Measurements from ENCODE around the gene VWA2. TPM values are rescaled to one million over a fixed set of nuclear protein-coding genes. Genes with fewer than 3 reads are reported as not detected.

VWA2 gene
- total and polyA plus RNA-seq, 10 of the 15 experiments (the other 5 are each of a cell fraction or from before 2014, with no cell fraction given), result 0.03 TPM; not detected in 9

DNA sequence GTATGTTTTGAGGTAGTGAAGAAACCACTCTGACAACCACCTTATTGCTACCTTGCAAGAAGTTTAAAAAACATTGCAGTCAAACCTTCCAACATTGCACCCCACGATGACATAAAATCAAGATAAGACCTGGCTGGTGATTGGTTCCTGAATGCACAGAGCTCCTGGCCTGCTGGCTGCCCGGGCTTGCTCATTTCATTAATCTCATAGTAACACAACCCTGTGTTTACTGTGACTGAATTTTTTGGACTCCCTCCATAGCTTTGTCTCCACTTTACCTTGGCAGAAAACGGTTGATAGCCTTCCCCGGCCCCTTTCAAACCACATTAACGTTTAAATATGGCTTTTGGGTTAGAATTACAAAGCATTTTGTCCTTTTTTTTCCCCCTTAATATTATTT is 27.5 kb downstream of the VWA2 start:
- ChIA-PET POLR2A (no interaction called here), SMC1A (ENCODE audit: uncharacterized antibody, unreplicated experiment) (no interaction called here), CTCF (interaction anchor here (2.6 kb wide), 1 partner anchor 37 kb away, joined by 14 read pairs; no protein-coding TSS in a partner anchor), RAD21 (ENCODE audit: unreplicated experiment) (no interaction called here)
- no peaks in the 10 kb centered on the region; a peak in 2 of 4 replicates for H3K27me3 ChIP-seq (replicated peaks in 1 of 2; ENCODE audit: control insufficient read depth in 2 of 2, insufficient read depth in 2 of 2, low read length in 1 of 2)
- no peaks in the 10 kb centered on the region for H3K79me2 ChIP-seq (ENCODE audit: control insufficient read depth, insufficient read depth, low read length)
- no peaks in the 10 kb centered on the region for H3K36me3 ChIP-seq (ENCODE audit: control insufficient read depth in 2 of 2, insufficient read depth in 2 of 2, low read length in 1 of 2)
- no peak overlapping the region for H3K4me2 ChIP-seq (ENCODE audit: control insufficient read depth, insufficient read depth)
- no peaks in the 10 kb centered on the region for H4K20me1 ChIP-seq (ENCODE audit: control insufficient read depth, insufficient read depth)
- no peak overlapping the region for H3K4me3 ChIP-seq
- DNase-seq (ENCODE audit: low read depth, low spot score) (no peak), FAIRE-seq (no peak), ATAC-seq (no peak)
- intact Hi-C loops (cut with micrococcal nuclease; ENCODE audit: unreplicated experiment), result no loop called here
- no peak overlapping the region for H3K27ac ChIP-seq (ENCODE audit: control insufficient read depth, insufficient read depth)
- TF ChIP-seq RAD21 (IDR thresholded peaks at IDR 0.05; ENCODE audit: insufficient read depth, low read depth, low read length), result no peak
- no peak for TF ChIP-seq PML (IDR thresholded peaks at IDR 0.05; ENCODE audit: low read length)
- TF ChIP-seq CBX3 (IDR thresholded peaks at IDR 0.05; ENCODE audit: borderline replicate concordance, low read depth), result no peak
- no peak for TF ChIP-seq NBN (IDR thresholded peaks at IDR 0.05)
- TF ChIP-seq BCL11A (IDR thresholded peaks at IDR 0.05; ENCODE audit: low read depth, low read length), result no peak
- no peak for TF ChIP-seq ZBTB40 (IDR thresholded peaks at IDR 0.05; ENCODE audit: borderline replicate concordance)
- no peak for TF ChIP-seq POLR2A (IDR thresholded peaks at IDR 0.05; ENCODE audit: low read depth, low read length)
- no peak for TF ChIP-seq ASH2L (IDR thresholded peaks at IDR 0.05; ENCODE audit: borderline replicate concordance, low read depth)
- TF ChIP-seq NFIC (IDR thresholded peaks at IDR 0.05; ENCODE audit: low read depth, low read length), result no peak
- no peak for TF ChIP-seq YY1 (IDR thresholded peaks at IDR 0.05; ENCODE audit: low read depth, low read length)
- TF ChIP-seq EZH2 (IDR thresholded peaks at IDR 0.05; ENCODE audit: borderline replicate concordance, control insufficient read depth, low read depth, low read length), result no peak
- TF ChIP-seq, protein P1, sequence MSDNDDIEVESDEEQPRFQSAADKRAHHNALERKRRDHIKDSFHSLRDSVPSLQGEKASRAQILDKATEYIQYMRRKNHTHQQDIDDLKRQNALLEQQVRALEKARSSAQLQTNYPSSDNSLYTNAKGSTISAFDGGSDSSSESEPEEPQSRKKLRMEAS (IDR thresholded peaks at IDR 0.05; ENCODE audit: low read depth, low read length), result no peak
- TF ChIP-seq SP1 (IDR thresholded peaks at IDR 0.05; ENCODE audit: low read depth, low read length), result no peak
- no peak for TF ChIP-seq ELK1 (IDR thresholded peaks at IDR 0.05; ENCODE audit: low read depth, low read length)
- no peak for TF ChIP-seq E2F8 (IDR thresholded peaks at IDR 0.05; ENCODE audit: low read depth, partially characterized antibody)
- no peak for TF ChIP-seq LARP7 (IDR thresholded peaks at IDR 0.05)
- no peak for TF ChIP-seq POLR2AphosphoS2 (IDR thresholded peaks at IDR 0.05; ENCODE audit: low read depth, low read length)
- TF ChIP-seq PAX5 (IDR thresholded peaks at IDR 0.05; ENCODE audit: borderline replicate concordance, low read depth, low read length), result no peak
- TF ChIP-seq SMAD1 (IDR thresholded peaks at IDR 0.05; ENCODE audit: low read depth, partially characterized antibody), result no peak
- in situ Hi-C loops (cut with MboI), result no loop called here
- H2AFZ ChIP-seq (ENCODE audit: control insufficient read depth, low read depth, low read length), result no peak overlapping the region
- no TSS peak for BruUV-seq (replicated peaks)
- no peaks in the 10 kb centered on the region for H3K9me3 ChIP-seq (replicated peaks; ENCODE audit: control insufficient read depth, insufficient read depth, low read length)
- H3K9ac ChIP-seq (ENCODE audit: control insufficient read depth, insufficient read depth, low read length), result no peak overlapping the region
- WGBS (ENCODE audit: insufficient coverage, insufficient replicate concordance, low lambda C conversion rate, missing lambda C conversion rate), result 39% methylated on average over 5 of the region's 5 CpGs
- H3K4me1 ChIP-seq (ENCODE audit: control insufficient read depth, insufficient read depth, low read length), result no peaks in the 10 kb centered on the region
